Activated naive CD4-positive, alpha-beta T cell treated with anti-CD3 and anti-CD28 coated beads, Interleukin-2, amount 10 ng/mL, durations not matched to agents 7 days and 5 days (primary cell): ENCODE data around the gene WASF2.

Source experiments
- CTCF ChIA-PET: fragments of 350-600 bp; sonication (Branson Sonifier 250); formaldehyde crosslinking; loops from one replicate; lab custom pipeline; 2021; ENCODE audit warnings: antibody characterized with exemption; lab: Charles Lee
- DNase-seq: peaks from one replicate; pipeline ENCODE4 v3.0.0-alpha.2; 2020
- H3K27ac Mint-ChIP-seq: one replicate; pipeline ENCODE4 v1.8.0; 2021; ENCODE audit warnings: mild to moderate bottlenecking, moderate library complexity, mixed read lengths
- H3K27me3 Mint-ChIP-seq: one replicate; pipeline ENCODE4 v1.8.0; 2021; ENCODE audit warnings: mild to moderate bottlenecking, mixed read lengths
- H3K36me3 Mint-ChIP-seq: one replicate; pipeline ENCODE4 v1.8.0; 2021; ENCODE audit warnings: mixed read lengths
- H3K4me1 Mint-ChIP-seq: one replicate; pipeline ENCODE4 v1.8.0; 2021; ENCODE audit warnings: mixed read lengths
- H3K4me3 Mint-ChIP-seq: one replicate; pipeline ENCODE4 v1.8.0; 2021; ENCODE audit warnings: mild to moderate bottlenecking, moderate library complexity, mixed read lengths
- H3K9me3 Mint-ChIP-seq: one replicate; pipeline ENCODE4 v1.8.0; 2021; ENCODE audit warnings: mixed read lengths

Gene WASF2

GRCh38 chr1:27381969-27382762 is 107.8 kb downstream of the WASF2 start:
- H3K4me3 Mint-ChIP-seq = no peak overlapping the region
- no peaks in the 10 kb centered on the region for H3K9me3 Mint-ChIP-seq
- no peaks in the 10 kb centered on the region for H3K36me3 Mint-ChIP-seq
- no peak for DNase-seq
- no peaks in the 10 kb centered on the region for H3K4me1 Mint-ChIP-seq
- no peak overlapping the region for H3K27ac Mint-ChIP-seq
- peaks cover 47% of the 10 kb centered on the region for H3K27me3 Mint-ChIP-seq
- CTCF ChIA-PET = interaction anchor here (0.7 to 19.8 kb wide), 9 partner anchors 9 to 384 kb away, joined by 3 to 536 read pairs (median 4); partner anchors contain the start of gene MAP3K6

GRCh38 chr1:27380766-27381733 is 108.9 kb downstream of the WASF2 start:
- Mint-ChIP-seq H3K36me3 (no peaks in the 10 kb centered on the region), H3K4me1 (no peaks in the 10 kb centered on the region), H3K9me3 (no peaks in the 10 kb centered on the region), H3K27me3 (peaks cover 40% of the 10 kb centered on the region), H3K4me3 (no peak overlapping the region), H3K27ac (no peak overlapping the region)
- CTCF ChIA-PET = interaction anchor here (0.7 to 19.8 kb wide), 6 partner anchors 10 to 79 kb away, joined by 3 to 536 read pairs (median 4); partner anchors contain the start of gene MAP3K6
- no peak for DNase-seq

GRCh38 chr1:27380224-27380623 is 109.7 kb downstream of the WASF2 start:
- H3K27ac Mint-ChIP-seq = no peak overlapping the region
- H3K27me3 Mint-ChIP-seq = peaks cover 40% of the 10 kb centered on the region
- H3K4me3 Mint-ChIP-seq = no peak overlapping the region
- CTCF ChIA-PET = interaction anchor here (1.3 kb wide), 1 partner anchor 81 kb away, joined by 3 read pairs; no protein-coding TSS in a partner anchor
- DNase-seq = no peak
- no peaks in the 10 kb centered on the region for H3K9me3 Mint-ChIP-seq
- no peaks in the 10 kb centered on the region for H3K4me1 Mint-ChIP-seq
- no peaks in the 10 kb centered on the region for H3K36me3 Mint-ChIP-seq

GRCh38 chr1:27379564-27380122 is 110.3 kb downstream of the WASF2 start:
- CTCF ChIA-PET = interaction anchor here (1.2 to 1.3 kb wide), 2 partner anchors 8 to 81 kb away, joined by 3 read pairs; no protein-coding TSS in a partner anchor
- Mint-ChIP-seq H3K27ac (no peak overlapping the region), H3K4me1 (no peaks in the 10 kb centered on the region), H3K9me3 (no peaks in the 10 kb centered on the region), H3K27me3 (peaks cover 42% of the 10 kb centered on the region), H3K36me3 (no peaks in the 10 kb centered on the region), H3K4me3 (no peak overlapping the region)
- DNase-seq = no peak

- no peak for DNase-seq
- no peak overlapping the region for H3K4me3 Mint-ChIP-seq
- H3K27me3 Mint-ChIP-seq = peaks cover 47% of the 10 kb centered on the region
- H3K27ac Mint-ChIP-seq = no peak overlapping the region
- no peaks in the 10 kb centered on the region for H3K9me3 Mint-ChIP-seq
- no peaks in the 10 kb centered on the region for H3K36me3 Mint-ChIP-seq
- no peaks in the 10 kb centered on the region for H3K4me1 Mint-ChIP-seq
- CTCF ChIA-PET = interaction anchor here (1.1 to 1.6 kb wide), 4 partner anchors 9 to 12 kb away, joined by 3 to 4 read pairs (median 4); partner anchors contain the start of gene MAP3K6
These were observed 112.0 kb downstream of the WASF2 start for GRCh38 chr1:27377760-27378495.

GRCh38 chr1:27374362-27375086 is 115.4 kb downstream of the WASF2 start, which contains the start of gene FCN3:
FCN3 (minus strand) TSS chr1:27374824; CDS start chr1:27374818, 6 bp downstream.
- Mint-ChIP-seq H3K36me3 (no peaks in the 10 kb centered on the region), H3K4me1 (peaks cover 16% of the 10 kb centered on the region), H3K27me3 (peaks cover 28% of the 10 kb centered on the region), H3K9me3 (no peaks in the 10 kb centered on the region), H3K27ac (no peak within 1 kb of the TSS), H3K4me3 (no peak within 1 kb of the TSS)
- CTCF ChIA-PET = no interaction called here
- DNase-seq = no peak

GRCh38 chr1:27372808-27373690 is 116.9 kb downstream of the WASF2 start:
- H3K36me3 Mint-ChIP-seq = no peaks in the 10 kb centered on the region

GRCh38 chr1:27372022-27372807 is 117.8 kb downstream of the WASF2 start:
- Mint-ChIP-seq H3K4me3 (no peak overlapping the region), H3K27ac (peak overlapping the region; percentile 58), H3K9me3 (no peaks in the 10 kb centered on the region), H3K4me1 (peaks cover 33% of the 10 kb centered on the region), H3K27me3 (peaks cover 31% of the 10 kb centered on the region), H3K36me3 (no peaks in the 10 kb centered on the region)
- DNase-seq = no peak
- CTCF ChIA-PET = interaction anchor here (0.9 to 8.4 kb wide), 4 partner anchors 15 to 71 kb away, joined by 3 to 96 read pairs (median 5); no protein-coding TSS in a partner anchor

More at GRCh38 chr1:27372808-27373690, 116.9 kb downstream of the WASF2 start:
- no peaks in the 10 kb centered on the region for H3K9me3 Mint-ChIP-seq
- no peak overlapping the region for H3K4me3 Mint-ChIP-seq
- peaks cover 27% of the 10 kb centered on the region for H3K4me1 Mint-ChIP-seq
- CTCF ChIA-PET = interaction anchor here (0.6 to 8.4 kb wide), 4 partner anchors 14 to 72 kb away, joined by 3 to 96 read pairs (median 4); no protein-coding TSS in a partner anchor
- DNase-seq = no peak
- no peak overlapping the region for H3K27ac Mint-ChIP-seq
- peaks cover 29% of the 10 kb centered on the region for H3K27me3 Mint-ChIP-seq

- Mint-ChIP-seq H3K27me3 (peaks cover 24% of the 10 kb centered on the region), H3K36me3 (no peaks in the 10 kb centered on the region), H3K4me3 (no peak overlapping the region), H3K27ac (peak overlapping the region; percentile 31), H3K4me1 (peaks cover 56% of the 10 kb centered on the region), H3K9me3 (no peaks in the 10 kb centered on the region)
- DNase-seq = no peak
- CTCF ChIA-PET = interaction anchor here (1.0 to 8.4 kb wide), 3 partner anchors 12 to 35 kb away, joined by 3 to 96 read pairs (median 11); no protein-coding TSS in a partner anchor
These were observed 120.9 kb downstream of the WASF2 start for GRCh38 chr1:27368869-27369582.

- Mint-ChIP-seq H3K9me3 (no peaks in the 10 kb centered on the region), H3K27ac (peak overlapping the region; percentile 85), H3K27me3 (peaks cover 16% of the 10 kb centered on the region), H3K4me1 (peaks cover 57% of the 10 kb centered on the region), H3K36me3 (no peaks in the 10 kb centered on the region), H3K4me3 (peak overlapping the region; percentile 77)
- CTCF ChIA-PET = interaction anchor here (0.6 to 8.4 kb wide), 13 partner anchors 10 to 67 kb away, joined by 3 to 96 read pairs (median 5); partner anchors contain the start of gene GPR3
- DNase-seq = no peak
These were observed 122.8 kb downstream of the WASF2 start for GRCh38 chr1:27367160-27367650.
